ENCODE data around the gene POLD2. TPM values are rescaled to one million over a fixed set of nuclear protein-coding genes. Genes with fewer than 3 reads are reported as not detected.

POLD2 gene
- polyA plus RNA-seq, 3 donors from 2014 or later: 39.8 to 65.7 (median 48.4) TPM

GRCh38 chr7:44077061-44077460 is 46.3 kb downstream of the POLD2 start:
- no peak for DNase-seq
- H3K27ac Mint-ChIP-seq: peak overlapping the region; percentile 73 to 99 (median 91)
- H3K27me3 Mint-ChIP-seq (ENCODE audit: low read depth in 3 of 3): peaks cover 5% of the 10 kb centered on the region in 3 donors
- H3K4me1 Mint-ChIP-seq: peaks cover 59 to 61% of the 10 kb centered on the region in 2 donors
- peak overlapping the region in 1 of 5 donors; percentile 69 for H3K4me3 Mint-ChIP-seq
- no peaks in the 10 kb centered on the region for H3K9me3 Mint-ChIP-seq
- peaks cover 0 to 24% (median 8%) of the 10 kb centered on the region in 3 donors for H3K36me3 Mint-ChIP-seq

GRCh38 chr7:44076101-44076895 is 47.0 kb downstream of the POLD2 start:
- no peak overlapping the region for H3K4me3 Mint-ChIP-seq
- peaks cover 0 to 25% (median 8%) of the 10 kb centered on the region in 3 donors for H3K36me3 Mint-ChIP-seq
- H3K4me1 Mint-ChIP-seq: peaks cover 55 to 56% of the 10 kb centered on the region in 2 donors
- no peaks in the 10 kb centered on the region for H3K9me3 Mint-ChIP-seq
- H3K27me3 Mint-ChIP-seq (ENCODE audit: low read depth in 3 of 3): peaks cover 5 to 7% (median 5%) of the 10 kb centered on the region in 3 donors
- peak overlapping the region; percentile 92 to 99 (median 94) for H3K27ac Mint-ChIP-seq
- no peak for DNase-seq

- no peak for DNase-seq
- Mint-ChIP-seq H3K9me3 (no peaks in the 10 kb centered on the region), H3K27ac (peak overlapping the region; percentile 92 to 99 (median 96)), H3K27me3 (ENCODE audit: low read depth in 3 of 3) (peaks cover 1 to 7% (median 5%) of the 10 kb centered on the region in 3 donors), H3K36me3 (peaks cover 0 to 25% (median 8%) of the 10 kb centered on the region in 3 donors), H3K4me1 (peaks cover 48% of the 10 kb centered on the region in 2 donors), H3K4me3 (peak overlapping the region in 1 of 5 donors; percentile 10)
These were observed 47.9 kb downstream of the POLD2 start for GRCh38 chr7:44075296-44076075.

GRCh38 chr7:44074349-44074695 is 49.0 kb downstream of the POLD2 start:
- Mint-ChIP-seq H3K4me3 (peak overlapping the region; percentile 48 to 70 (median 61)), H3K27ac (peak overlapping the region; percentile 92 to 99 (median 96)), H3K9me3 (no peaks in the 10 kb centered on the region), H3K36me3 (peaks cover 0 to 25% (median 8%) of the 10 kb centered on the region in 3 donors), H3K27me3 (ENCODE audit: low read depth in 3 of 3) (peaks cover 1 to 7% (median 5%) of the 10 kb centered on the region in 3 donors), H3K4me1 (peaks cover 48% of the 10 kb centered on the region in 2 donors)
- no peak for DNase-seq

- peak overlapping the region; percentile 48 to 70 (median 61) for H3K4me3 Mint-ChIP-seq
- peaks cover 0 to 25% (median 8%) of the 10 kb centered on the region in 3 donors for H3K36me3 Mint-ChIP-seq
- H3K4me1 Mint-ChIP-seq: peaks cover 45 to 50% of the 10 kb centered on the region in 2 donors
- peak; percentile 80 to 86 (median 83) for DNase-seq
- no peaks in the 10 kb centered on the region for H3K9me3 Mint-ChIP-seq
- peaks cover 1 to 7% (median 5%) of the 10 kb centered on the region in 3 donors for H3K27me3 Mint-ChIP-seq (ENCODE audit: low read depth in 3 of 3)
- peak overlapping the region; percentile 92 to 99 (median 96) for H3K27ac Mint-ChIP-seq
These were observed 49.5 kb downstream of the POLD2 start for GRCh38 chr7:44073664-44074348.

GRCh38 chr7:44072364-44073231 is 50.8 kb downstream of the POLD2 start:
- peaks cover 37 to 43% of the 10 kb centered on the region in 2 donors for H3K4me1 Mint-ChIP-seq

GRCh38 chr7:44071726-44072363 is 51.5 kb downstream of the POLD2 start:
- Mint-ChIP-seq H3K27me3 (ENCODE audit: low read depth in 3 of 3) (peaks cover 3 to 5% (median 3%) of the 10 kb centered on the region in 3 donors), H3K36me3 (peaks cover 0 to 9% (median 0%) of the 10 kb centered on the region in 3 donors), H3K9me3 (no peaks in the 10 kb centered on the region), H3K27ac (peak overlapping the region; percentile 86 to 99 (median 92)), H3K4me1 (peaks cover 34 to 35% of the 10 kb centered on the region in 2 donors), H3K4me3 (no peak overlapping the region)
- DNase-seq: no peak

More at GRCh38 chr7:44072364-44073231, 50.8 kb downstream of the POLD2 start:
- Mint-ChIP-seq H3K36me3 (peaks cover 0 to 16% (median 3%) of the 10 kb centered on the region in 3 donors), H3K27ac (peak overlapping the region; percentile 86 to 99 (median 92)), H3K9me3 (no peaks in the 10 kb centered on the region), H3K4me3 (no peak overlapping the region), H3K27me3 (ENCODE audit: low read depth in 3 of 3) (peaks cover 3 to 5% (median 4%) of the 10 kb centered on the region in 3 donors)
- DNase-seq: peak; percentile 37 to 46 (median 44)

- Mint-ChIP-seq H3K4me1 (peaks cover 17 to 25% of the 10 kb centered on the region in 2 donors), H3K36me3 (peaks cover 0 to 4% (median 0%) of the 10 kb centered on the region in 3 donors), H3K27me3 (ENCODE audit: low read depth in 3 of 3) (peaks cover 2 to 6% (median 2%) of the 10 kb centered on the region in 3 donors), H3K27ac (peak overlapping the region in 2 of 6 donors; percentile 32 to 61), H3K4me3 (no peak overlapping the region), H3K9me3 (no peaks in the 10 kb centered on the region)
- DNase-seq: no peak
These were observed 55.3 kb downstream of the POLD2 start for GRCh38 chr7:44068054-44068453.

GRCh38 chr7:44067064-44067951 is 56.0 kb downstream of the POLD2 start:
- no peak overlapping the region for H3K4me3 Mint-ChIP-seq
- DNase-seq: no peak
- no peaks in the 10 kb centered on the region for H3K9me3 Mint-ChIP-seq

GRCh38 chr7:44066494-44067063 is 56.8 kb downstream of the POLD2 start:
- DNase-seq: no peak
- peaks cover 0 to 3% (median 2%) of the 10 kb centered on the region in 3 donors for H3K27me3 Mint-ChIP-seq (ENCODE audit: low read depth in 3 of 3)
- H3K9me3 Mint-ChIP-seq: no peaks in the 10 kb centered on the region
- no peak overlapping the region for H3K4me3 Mint-ChIP-seq
- peaks cover 8 to 12% of the 10 kb centered on the region in 2 donors for H3K4me1 Mint-ChIP-seq
- peaks cover 0 to 1% (median 0%) of the 10 kb centered on the region in 3 donors for H3K36me3 Mint-ChIP-seq
- H3K27ac Mint-ChIP-seq: peak overlapping the region in 5 of 6 donors; percentile 3 to 67 (median 17)

More at GRCh38 chr7:44067064-44067951, 56.0 kb downstream of the POLD2 start:
- Mint-ChIP-seq H3K27ac (peak overlapping the region in 5 of 6 donors; percentile 3 to 67 (median 27)), H3K4me1 (peaks cover 12 to 17% of the 10 kb centered on the region in 2 donors), H3K36me3 (peaks cover 0 to 3% (median 0%) of the 10 kb centered on the region in 3 donors), H3K27me3 (ENCODE audit: low read depth in 3 of 3) (peaks cover 0 to 5% (median 2%) of the 10 kb centered on the region in 3 donors)

GRCh38 chr7:44066111-44066460 is 57.3 kb downstream of the POLD2 start:
- Mint-ChIP-seq H3K4me1 (peaks cover 8 to 12% of the 10 kb centered on the region in 2 donors), H3K4me3 (no peak overlapping the region), H3K27ac (peak overlapping the region in 2 of 6 donors; percentile 17 to 53), H3K9me3 (no peaks in the 10 kb centered on the region), H3K27me3 (ENCODE audit: low read depth in 3 of 3) (peaks cover 0 to 3% (median 2%) of the 10 kb centered on the region in 3 donors), H3K36me3 (peaks cover 0 to 3% (median 0%) of the 10 kb centered on the region in 3 donors)
- no peak for DNase-seq

All from immature natural killer cell (primary cell).